HG03520 (cell line): ENCODE data around the gene ARMC10.
"Not testable (repeated sequence)": the region's sequence is repeated elsewhere in the genome, so short reads cannot be mapped to it uniquely, and the experiment has no call there.

Experiments used
- ATAC-seq: cut with Tn5 transposase; IDR thresholded peaks from one replicate; pipeline ENCODE4 v1.9.1; 2021; ENCODE audit warnings: mild to moderate bottlenecking, moderate library complexity; ENCODE audit not compliant: unreplicated experiment

The ARMC10 gene

GRCh38 chr7:103121641-103122040 lies 46.7 kb downstream of the ARMC10 start:
- no peak for ATAC-seq

DNA sequence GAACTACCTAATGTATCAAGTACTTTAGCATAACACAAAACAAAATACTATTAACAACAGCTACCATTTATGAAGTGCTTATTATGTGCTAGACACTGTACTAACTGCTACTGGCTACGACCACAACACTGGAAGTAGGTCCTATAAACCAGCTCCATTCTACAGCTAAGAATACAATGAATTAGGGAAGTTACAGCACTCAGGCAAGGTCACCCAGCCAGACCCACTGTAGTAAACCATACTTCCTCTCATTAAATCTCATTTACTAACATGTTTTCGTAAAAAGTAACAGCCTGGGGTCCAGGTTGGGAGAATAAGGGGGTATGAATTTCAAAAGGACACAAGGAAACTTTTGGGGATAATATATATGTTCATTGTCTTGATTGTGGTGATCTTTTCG lies 48.6 kb downstream of the ARMC10 start:
- ATAC-seq, result no peak

DNA sequence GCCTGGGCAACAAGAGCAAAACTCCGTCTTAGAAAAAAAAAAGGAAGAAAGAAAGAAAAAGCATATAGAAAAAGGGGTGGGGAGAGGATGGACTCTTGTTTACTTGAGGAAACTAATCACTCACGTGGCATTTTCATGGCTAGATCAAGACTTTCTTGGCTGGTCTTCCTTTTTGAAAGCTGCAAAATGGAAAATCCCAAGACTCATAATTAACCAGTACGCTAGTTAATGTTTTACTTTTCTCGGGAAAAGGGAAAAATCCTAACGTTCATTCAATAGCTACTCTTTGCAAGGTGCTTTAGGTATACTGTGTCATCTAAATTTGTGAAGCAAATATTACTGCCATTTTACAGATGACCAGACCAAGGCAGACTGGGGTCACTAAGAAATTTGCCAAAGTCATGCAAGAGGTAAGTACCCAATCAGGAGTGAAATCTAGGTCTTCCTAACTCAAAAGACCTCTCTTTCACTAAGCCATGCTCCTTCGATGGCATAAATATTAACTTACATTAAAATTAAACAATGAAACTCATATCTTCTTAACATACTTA lies 49.6 kb downstream of the ARMC10 start:
- ATAC-seq, result no peak

- ATAC-seq, result no peak
Observed at GRCh38 chr7:103127006-103127405, 52.1 kb downstream of the ARMC10 start.

DNA sequence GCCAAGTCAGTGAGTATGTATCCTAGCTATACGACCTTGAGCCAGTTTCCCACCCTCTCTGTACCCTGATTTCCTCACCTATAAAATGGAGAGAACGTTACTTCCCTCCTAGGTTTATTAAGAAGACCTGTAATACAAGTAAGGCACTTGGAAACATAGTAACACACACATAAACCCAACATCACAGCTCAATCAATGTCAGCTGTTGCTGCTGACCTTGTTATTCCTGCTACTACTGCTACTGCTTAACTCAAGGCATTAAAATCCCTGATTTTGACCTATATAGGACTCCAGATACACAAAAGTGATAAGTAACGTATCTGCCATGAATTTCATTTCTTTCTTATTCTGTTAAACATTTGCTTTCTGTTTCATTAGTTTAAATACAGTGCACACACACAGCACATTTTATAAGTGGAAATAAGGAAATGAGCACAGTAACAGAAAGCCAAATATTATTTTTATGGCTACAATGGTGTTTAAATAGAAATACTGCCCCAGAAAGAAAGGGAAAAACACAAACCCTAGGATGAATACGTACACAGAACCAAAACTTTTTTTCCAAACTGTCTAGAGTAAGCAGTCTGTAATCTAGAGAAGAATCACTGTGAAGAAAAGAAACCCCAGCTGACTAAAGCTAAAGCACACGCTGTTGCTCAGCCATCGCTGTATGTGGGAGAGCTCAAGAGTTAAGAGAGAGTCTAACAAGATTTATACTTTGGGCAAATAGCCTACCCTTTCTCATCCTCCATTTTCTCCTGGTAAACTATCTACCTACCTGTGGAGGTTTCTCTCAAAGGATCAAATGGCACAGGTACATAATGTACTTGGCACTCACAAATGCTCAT lies 55.0 kb downstream of the ARMC10 start:
- no peak for ATAC-seq

DNA sequence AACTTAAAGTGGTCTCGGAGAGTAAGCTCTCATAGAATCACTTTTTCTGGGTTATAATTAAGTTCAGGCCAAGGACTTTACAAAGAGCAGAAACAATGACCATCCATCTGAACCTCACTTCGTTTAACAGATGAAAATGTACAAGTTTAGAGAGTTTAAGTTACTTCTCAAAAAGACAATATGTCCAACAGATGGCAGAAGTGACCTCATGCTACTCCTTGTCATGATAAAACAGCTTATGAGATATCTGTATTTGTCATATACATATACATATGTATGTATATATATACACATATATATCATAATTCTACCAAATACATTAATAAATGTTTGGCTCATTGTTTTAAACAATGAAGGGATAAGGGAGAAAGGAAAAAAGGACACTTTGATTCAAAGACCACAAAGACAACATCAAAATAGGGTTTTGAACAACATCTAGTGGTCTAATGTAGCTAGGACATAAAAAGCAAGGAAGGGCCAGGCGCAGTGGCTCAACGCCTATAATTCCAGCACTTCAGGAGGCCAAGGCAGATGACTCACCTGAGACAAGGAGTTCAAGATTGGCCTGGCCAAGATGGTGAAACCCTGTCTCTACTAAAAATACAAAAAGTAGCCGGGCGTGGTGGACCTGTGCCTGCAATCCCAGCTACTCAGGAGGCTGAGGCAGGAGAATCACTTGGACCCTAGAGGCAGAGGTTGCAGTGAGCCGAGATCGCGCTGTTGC lies 56.1 kb downstream of the ARMC10 start:
- ATAC-seq, result no peak

- no peak for ATAC-seq
Observed at GRCh38 chr7:103132995-103133688, 58.2 kb downstream of the ARMC10 start.

- no peak for ATAC-seq
Observed at GRCh38 chr7:103134836-103135554, 60.1 kb downstream of the ARMC10 start.

DNA sequence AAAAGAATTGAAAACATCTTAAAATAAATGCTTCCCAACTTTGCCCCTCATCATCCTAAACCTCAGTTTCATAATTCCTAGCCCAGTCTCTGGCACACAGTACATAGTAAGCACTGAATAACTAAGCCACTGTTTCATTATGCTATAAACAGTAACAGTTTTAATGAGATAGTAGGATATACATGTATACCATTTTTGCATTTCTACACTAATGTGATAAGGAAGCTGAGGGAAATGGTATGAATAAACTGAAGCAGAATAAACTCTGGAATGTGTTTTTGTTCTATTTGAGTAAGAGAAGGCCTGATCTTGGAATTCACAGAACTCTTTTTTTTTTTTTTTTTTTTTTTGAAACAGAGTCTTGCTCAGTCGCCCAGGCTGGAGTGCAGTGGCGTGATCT lies 65.1 kb downstream of the ARMC10 start:
- no peak for ATAC-seq

- no peak for ATAC-seq
Observed at GRCh38 chr7:103140685-103141084, 65.7 kb downstream of the ARMC10 start.

- no peak for ATAC-seq
Observed at GRCh38 chr7:103141753-103142404, 66.9 kb downstream of the ARMC10 start.

GRCh38 chr7:103142494-103142893 lies 67.6 kb downstream of the ARMC10 start:
- ATAC-seq, result no peak

GRCh38 chr7:103143868-103144267 lies 68.9 kb downstream of the ARMC10 start:
- no peak for ATAC-seq

- ATAC-seq, result not testable (repeated sequence)
Observed at GRCh38 chr7:103144754-103145153, 69.8 kb downstream of the ARMC10 start.

DNA sequence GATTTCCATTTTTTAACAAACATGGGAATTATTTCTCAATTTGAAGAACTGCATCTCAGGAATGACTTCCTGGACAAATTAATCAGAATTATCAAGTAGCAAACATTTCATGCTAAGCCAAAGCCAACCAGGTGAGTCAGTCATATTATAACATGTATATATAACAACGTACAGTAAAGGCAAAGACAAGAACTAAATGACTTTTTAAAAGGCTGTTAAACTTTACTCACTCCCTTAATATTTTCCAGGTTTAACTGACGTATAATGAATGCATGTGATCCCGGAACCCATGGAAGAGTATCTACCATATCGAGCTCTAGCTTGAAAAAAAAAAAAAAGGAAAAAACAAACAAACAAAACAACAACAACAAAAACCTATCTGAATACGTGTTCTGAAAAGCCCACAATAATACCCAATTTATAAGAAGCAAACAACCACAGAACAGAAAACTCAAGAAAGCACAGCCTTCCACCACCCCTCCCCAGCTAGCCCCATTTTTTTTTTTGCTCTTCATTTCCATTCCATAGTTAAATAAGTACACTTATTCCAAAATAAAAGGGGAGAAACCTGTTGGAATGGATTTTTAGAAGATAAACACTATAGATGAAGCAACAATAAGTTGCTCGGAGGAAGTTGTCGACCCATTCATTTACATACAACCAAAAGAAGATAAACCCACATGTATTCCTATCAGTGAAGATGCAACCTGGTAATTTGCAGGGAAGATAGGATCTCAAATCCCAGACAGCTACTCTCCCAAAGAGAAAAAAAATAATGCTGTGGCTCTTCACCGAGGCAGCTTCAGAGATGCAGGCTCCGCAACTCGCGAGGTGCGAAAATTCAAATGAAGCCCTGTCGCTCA lies 73.4 kb downstream of the ARMC10 start:
- no peak for ATAC-seq
